HCT116 (cell line): ENCODE measurements around the gene COTL1.

ENCODE experiments used
- CTCF ChIP-seq, 3 experiments: fragments of 200-600 bp in 1 of 3; sonication (generic) in 1 of 3; IDR thresholded peaks in 2 of 3; conservative IDR thresholded peaks in 1 of 3; 2 replicates each; pipeline ENCODE4 v1.5.1; 2012 to 2017; ENCODE audit warnings: low read depth in 2 of 3, low read length in 2 of 3, antibody characterized with exemption in 1 of 3, borderline replicate concordance in 1 of 3, control low read depth in 1 of 3, mild to moderate bottlenecking in 1 of 3, mixed read lengths in 1 of 3, mixed run types in 1 of 3, moderate library complexity in 1 of 3; ENCODE audit not compliant: insufficient read depth in 1 of 3
- EZH2 ChIP-seq: fragments of 200-600 bp; sonication (generic); IDR thresholded peaks from 2 replicates; pipeline ENCODE4 v1.6.1; 2017; ENCODE audit warnings: antibody characterized with exemption, mixed run types
- POLR2A ChIP-seq: IDR thresholded peaks from 2 replicates; pipeline ENCODE4 v1.7.0; 2011; ENCODE audit warnings: borderline replicate concordance; ENCODE audit not compliant: insufficient read depth, insufficient read length; ENCODE audit errors: extremely low read depth
- POLR2AphosphoS5 ChIP-seq: IDR thresholded peaks from 2 replicates; pipeline ENCODE4 v1.6.1; 2011; ENCODE audit warnings: mild to moderate bottlenecking, low read depth, low read length, moderate library complexity
- YY1 ChIP-seq: IDR thresholded peaks from 2 replicates; pipeline ENCODE4 v1.6.1; 2011; ENCODE audit warnings: low read length, low read depth, moderate library complexity, mild to moderate bottlenecking; ENCODE audit not compliant: insufficient replicate concordance; ENCODE audit errors: extremely low read depth

- TF ChIP-seq CTCF (IDR thresholded peaks at IDR 0.05 in 2 of 3, conservative IDR thresholded peaks at IDR 0.05 in 1 of 3; ENCODE audit: borderline replicate concordance in 1 of 3, insufficient read depth in 1 of 3, low read depth in 2 of 3, low read length in 2 of 3) (no peak), EZH2 (no peak), POLR2A (no peak), YY1 (no peak), POLR2AphosphoS5 (no peak)
Observed at GRCh38 chr16:84519855-84520254, 98.0 kb downstream of the COTL1 start.
